ELR (cell line): ENCODE measurements around the gene CDC27.
A peak's percentile ranks its signal among the peaks of the same experiment; 100 is the strongest.
"Not testable (repeated sequence)": the region's sequence is repeated elsewhere in the genome, so short reads cannot be mapped to it uniquely, and the experiment has no call there.

ENCODE experiments used
- DNase-seq: peaks from one replicate; pipeline ENCODE4 v3.0.0-alpha.2; 2015; ENCODE audit warnings: low read depth

CDC27 gene

DNA sequence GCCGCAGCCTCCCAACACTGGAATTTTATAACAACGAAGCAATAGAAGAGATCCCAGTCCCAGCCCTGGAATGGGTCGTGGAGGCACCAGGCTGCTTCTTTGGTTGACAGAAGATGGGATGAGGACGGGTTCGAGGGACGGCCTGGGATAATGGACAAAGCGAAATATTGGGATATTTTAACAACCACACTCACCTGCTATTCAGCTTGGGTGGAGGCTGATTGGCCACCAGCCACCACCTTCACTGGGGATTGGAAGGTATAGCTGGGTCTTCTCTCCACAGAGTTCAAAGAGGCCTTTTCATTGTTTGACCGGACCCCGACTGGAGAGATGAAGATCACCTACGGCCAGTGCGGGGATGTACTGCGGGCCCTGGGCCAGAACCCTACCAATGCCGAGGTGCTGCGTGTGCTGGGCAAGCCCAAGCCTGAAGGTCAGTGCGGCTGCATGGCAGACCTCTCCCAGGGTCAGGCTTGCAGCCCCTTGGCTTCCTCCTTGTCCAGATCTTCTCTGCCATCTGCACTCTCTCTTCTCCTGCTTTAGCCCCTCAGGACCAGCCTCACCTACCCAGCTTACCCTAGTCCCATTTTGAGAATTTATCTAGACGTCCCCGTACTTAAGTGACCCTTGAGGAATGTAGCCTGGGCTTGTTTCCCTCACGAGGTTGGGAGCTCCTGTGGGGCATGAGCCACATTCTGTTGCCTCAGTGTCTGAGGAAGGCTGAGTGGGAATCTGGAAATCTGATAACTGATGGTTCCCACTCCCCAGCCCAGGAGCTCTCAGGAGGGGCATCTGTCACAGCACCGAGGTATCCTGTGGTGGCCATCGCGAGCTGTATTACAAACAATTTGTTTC is 30.8 kb upstream of the CDC27 start:
- no peak for DNase-seq

DNA sequence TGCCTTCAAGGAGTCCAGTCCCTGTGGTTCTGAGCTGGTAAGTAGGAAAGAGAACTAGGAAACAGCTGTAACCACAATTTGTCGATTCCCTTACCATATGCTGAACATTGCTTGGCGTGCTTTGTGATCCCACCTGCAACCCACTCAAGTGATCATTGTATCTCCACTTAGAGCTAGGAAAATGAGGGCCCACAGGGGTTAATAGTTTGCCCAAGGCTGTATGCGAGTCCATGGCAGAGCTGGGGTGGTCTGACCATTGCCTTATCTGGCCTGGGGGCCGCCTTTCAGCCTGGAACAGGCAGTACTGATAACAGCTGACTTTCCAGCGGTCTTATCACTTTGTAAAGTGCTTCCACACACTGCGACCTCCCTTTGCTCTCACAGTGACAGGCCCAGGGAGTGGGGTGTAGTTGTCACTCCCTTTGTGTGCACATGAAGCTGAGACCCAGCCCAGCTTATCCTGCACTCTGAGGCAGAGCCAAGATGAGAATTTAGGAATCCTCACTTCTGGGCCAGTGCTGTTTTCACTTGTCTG is 29.9 kb upstream of the CDC27 start:
- DNase-seq, result no peak

DNA sequence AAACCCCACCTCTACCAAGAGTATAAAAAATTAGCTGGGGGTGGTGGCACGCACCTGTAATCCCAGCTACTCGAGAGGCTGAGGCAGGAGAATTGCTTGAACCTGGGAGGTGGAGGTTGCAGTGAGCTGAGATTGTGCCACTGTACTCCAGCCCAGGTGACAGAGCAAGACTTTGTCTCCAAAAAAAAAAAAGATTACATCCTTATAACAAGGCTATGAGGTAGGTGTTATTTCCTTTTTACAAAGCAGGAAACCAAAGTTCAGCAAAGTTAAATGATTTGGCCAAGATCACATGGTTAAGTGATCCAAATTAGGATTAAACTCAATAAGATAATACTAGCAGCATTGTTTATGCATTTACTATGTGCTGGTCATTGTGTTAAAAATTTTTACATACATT is 28.2 kb upstream of the CDC27 start:
- DNase-seq, result not testable (repeated sequence)

DNA sequence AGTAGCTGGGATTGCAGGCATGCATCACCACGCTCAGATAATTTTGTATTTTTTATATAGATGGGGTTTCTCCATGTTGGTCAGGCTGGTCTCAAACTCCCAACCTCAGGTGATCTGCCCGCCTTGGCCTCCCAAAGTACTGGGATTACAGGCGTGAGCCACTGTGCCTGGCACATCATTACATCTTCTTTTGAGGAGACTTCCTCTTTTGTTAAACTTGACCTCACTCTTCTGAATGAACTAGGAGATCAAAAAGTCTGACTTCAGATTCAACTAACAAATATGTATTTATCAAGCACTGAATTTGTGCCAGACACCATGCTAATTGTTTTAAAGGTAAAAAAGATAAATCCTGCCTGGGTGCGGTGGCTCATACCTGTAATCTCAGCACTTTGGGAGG is 27.7 kb upstream of the CDC27 start:
- not testable (repeated sequence) for DNase-seq

DNA sequence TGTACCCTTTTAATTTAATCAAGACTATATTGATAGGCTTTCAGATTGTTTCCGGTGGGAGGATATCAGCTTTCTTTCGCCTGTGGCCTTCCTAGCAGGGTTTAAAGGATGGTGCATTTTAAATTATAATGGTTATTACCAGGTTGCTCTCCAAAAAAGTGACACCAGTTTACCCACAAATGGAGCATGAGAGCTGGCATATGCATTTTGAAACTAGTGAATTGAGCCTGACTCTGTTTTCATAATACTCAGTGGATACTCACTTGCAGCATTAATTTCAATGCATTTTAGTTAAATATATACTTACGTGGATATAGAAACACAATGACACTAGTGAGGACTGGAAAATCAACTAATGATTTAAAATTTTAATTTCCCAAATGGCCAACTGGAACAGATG is 25.8 kb upstream of the CDC27 start:
- no peak for DNase-seq

DNA sequence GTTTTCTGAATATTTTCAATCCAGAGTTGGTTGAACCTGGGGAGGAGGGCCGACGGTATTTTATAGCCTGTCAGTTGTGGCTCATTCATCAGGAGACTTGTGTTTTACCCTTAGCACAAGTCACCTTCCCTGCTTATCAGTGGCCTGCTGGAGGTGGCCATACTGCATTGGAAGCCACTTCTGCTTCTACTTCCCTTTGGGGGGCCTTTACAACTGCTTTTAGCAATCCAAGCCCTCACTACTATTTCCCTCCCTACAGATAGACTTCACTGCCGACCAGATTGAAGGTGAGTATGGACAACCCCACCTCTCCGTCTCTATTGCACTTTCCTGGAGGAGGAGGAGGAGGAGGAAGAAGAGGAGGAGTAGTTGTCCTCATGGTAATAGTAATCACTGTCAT is 24.4 kb upstream of the CDC27 start:
- DNase-seq, result no peak

DNA sequence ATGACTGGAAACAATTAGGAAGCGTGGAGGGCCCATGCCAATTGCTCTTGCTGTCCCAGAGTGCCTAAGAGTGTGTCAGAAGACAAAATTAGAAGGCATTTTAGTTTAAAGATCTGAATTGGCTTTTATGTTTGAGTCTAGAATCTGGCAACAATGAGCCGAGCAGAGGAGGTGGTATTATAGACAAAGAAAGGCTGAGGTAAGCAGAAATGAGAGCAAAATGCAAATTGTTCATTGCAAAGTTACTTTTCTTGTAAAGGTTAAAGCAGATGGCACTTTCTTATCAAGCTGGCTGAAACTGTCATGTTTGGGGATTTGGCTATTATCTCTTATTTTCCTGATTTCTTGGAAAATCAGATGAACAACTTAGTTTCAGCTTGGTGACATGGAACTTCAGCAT is 23.4 kb upstream of the CDC27 start:
- no peak for DNase-seq

DNA sequence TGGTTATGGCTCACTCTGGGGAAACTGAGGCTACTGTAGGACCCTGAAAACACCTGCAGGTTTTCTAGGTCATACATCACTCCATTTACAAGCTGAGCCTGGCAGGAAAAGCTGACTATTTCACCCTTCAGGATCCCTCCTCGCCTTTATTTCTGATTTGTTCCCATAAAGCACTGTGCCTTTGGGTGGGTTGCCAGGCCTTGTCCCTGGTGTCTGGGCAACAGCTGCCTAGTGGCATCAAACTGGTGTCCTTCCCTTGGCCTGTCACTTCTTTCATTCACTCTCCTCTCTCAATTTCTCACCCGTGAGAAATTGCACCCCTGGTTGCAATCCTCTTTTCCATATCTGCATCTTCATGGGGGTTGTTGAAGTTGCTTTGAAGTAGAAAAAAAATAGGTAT is 21.7 kb upstream of the CDC27 start:
- no peak for DNase-seq

DNA sequence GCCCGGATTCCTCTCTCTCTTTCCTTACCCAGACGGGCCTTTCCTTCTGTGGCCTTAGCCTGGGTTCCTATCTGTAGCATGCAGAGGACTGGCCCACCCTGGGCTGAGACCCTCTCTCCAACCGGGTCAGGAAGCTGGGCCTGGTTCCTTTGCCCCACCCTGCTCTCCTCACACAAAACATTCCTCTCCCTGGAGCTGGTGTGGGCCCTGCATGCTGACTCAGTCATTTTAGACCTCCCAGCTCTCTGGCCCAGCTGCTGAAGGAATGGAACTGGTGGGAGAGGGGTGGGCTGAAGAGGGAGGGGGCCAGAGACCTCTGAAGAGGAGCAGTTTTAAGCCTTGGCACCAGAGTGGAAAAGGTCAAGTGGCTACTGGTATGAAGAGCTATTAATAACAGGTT is 21.0 kb upstream of the CDC27 start:
- DNase-seq, result no peak

DNA sequence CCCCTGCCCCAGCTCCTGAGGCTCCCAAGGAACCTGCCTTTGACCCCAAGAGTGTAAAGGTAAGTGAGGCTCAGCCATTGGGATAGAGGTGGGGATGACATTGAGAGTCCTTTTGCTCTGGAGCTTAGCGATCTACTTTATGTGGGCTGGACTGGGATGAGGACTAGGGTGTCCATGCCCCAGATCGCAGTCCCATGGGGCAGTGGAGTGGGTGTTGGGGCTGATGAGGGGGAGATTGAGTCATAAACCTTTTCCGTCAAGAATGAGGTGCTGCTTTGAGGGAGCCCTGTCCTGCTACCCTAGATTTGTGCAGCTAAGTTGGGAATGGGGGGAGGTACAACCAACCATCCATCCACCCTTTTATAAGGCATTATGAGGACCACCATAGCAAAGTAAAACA is 20.4 kb upstream of the CDC27 start:
- no peak for DNase-seq

DNA sequence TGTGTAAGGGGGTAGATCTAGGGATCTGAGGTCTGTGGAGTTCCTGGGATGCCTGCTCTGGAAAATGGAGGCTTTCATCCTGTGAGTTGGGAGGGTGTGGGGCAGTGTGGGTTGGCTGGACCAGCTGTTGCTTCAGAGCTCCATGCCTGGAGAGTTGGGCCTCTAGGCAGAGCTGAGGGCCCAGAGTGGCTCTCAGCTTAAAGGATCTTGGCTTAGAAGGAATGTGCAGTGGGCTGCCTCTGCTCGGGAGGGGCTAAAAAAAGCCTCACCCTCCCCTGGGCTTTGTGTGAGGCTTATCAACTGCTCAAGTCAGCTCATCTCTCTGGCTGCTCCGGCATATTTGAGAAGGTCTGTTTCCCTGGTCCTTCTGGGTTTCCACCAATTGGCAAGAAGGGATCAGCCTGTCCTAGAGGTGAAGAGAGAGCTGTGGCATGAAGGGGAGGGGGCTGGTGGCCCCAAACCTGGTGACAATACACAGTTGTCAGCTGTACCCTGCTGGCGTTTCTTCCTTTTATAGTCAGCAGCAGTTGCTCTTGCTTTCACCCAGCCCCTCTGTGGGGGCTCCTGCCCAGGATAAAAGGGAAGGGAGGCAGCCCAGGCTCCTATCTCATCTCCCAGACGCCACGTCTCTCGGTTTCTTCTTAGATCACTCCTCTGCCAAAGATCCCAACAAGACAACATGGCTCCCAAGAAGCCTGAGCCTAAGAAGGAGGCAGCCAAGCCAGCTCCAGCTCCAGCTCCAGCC is 19.8 kb upstream of the CDC27 start, which contains the start of gene MYL4:
MYL4 (plus strand) TSS at position 605 of the 745 bp plus-strand sequence; CDS start at position 680, 75 bp downstream.
- DNase-seq, result no peak

DNA sequence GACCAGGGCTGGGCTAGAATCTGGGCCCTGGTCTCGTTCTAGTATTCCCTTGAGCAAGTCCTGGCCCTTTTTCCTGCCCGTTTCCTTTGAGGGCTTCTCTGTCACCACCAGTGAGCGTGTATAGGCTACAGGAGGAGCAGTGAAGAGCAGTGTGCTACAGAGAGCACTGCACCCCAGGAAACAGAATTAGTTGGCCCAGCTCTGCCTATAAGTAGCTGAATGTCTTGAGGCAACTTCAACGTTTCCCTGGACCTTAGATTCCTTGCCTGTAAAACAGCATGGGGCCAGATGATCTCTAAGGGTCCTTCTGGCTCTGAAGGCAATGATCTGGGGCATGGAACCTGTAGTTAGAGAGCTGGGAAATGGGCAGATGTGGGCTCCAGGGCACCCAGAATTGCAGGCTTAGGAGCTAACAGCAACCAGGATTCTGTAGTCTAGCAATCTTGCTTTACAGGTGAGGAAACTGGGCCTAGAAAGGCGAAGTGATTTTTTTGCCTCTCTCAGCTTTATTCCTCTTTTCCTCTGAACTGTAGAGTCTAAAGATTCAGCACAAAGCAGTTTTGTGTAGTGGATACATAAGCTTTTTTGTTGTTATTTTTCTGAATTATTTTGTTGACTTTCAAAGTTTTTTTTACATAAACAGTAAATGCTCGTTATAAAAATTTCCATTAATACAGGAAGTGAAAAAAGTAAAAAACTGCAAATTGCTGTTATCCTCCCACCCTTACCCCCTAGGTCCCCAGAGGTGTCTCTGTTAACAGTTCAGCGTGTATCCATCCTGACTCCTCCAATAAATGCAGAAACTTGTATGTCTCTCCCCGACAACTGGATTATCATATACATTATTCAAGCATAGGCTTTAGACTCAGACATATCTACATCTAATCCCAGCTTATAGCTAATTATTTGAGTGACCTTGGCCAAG is 18.3 kb upstream of the CDC27 start:
- no peak for DNase-seq

DNA sequence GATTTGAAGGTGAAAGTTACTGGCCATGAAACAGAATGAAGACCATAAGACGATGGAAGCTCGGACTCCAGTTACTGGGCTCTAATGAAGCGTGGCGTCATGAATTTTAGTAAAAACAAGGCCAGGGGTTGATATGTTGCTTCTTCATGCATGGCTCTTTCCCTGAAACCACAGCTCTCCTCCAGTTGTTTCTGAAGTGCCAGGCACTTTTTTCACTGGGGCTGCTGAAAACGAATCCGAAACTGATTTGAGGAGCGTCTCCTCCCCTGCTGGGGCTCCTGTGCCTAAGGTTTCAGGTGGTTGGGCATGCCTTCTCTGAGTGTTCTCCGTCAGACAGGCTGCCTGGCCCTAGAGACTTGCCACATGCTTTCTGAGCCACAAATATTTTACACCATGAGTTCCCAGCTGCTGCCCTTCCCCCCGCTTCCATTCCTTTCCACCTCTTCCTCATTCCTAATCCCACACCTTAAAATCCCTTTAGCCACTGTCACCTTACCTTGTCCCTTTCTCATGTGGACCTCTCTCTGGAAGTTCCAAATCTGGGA is 16.4 kb upstream of the CDC27 start:
- DNase-seq, result peak; percentile 35

DNA sequence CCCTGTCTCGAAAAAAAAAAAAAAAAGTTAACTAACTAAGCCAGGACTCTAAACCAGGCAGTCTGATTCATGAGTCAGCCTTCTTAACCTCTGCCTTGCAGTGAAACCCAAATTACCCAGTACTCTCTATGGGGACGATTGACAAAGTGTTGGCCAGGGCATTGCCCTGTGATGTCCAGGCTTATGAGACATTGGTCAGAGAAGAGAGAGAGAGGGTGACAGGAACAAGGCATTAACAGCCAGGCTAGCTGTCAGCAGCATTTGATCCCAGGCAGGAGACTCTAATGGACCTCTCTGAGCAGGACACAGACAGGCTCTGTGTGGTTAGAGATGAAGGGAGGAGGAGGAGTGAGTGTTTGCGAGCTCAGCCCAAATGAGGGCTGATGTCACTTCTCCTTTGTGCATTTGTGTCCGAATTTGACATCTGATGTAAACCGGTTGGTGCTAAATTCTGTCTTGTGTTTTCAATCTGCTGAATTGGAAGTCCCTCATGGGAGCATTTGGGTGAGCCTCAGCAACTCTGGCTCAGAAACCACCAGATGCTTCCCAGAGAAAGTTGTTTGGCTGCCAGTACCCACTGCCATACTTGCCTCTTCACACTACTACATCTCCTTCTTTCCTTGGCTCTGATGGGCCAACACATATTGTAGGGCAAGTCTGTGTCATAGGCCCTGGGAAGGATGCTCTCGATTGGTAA is 15.8 kb upstream of the CDC27 start:
- DNase-seq, result peak; percentile 42

DNA sequence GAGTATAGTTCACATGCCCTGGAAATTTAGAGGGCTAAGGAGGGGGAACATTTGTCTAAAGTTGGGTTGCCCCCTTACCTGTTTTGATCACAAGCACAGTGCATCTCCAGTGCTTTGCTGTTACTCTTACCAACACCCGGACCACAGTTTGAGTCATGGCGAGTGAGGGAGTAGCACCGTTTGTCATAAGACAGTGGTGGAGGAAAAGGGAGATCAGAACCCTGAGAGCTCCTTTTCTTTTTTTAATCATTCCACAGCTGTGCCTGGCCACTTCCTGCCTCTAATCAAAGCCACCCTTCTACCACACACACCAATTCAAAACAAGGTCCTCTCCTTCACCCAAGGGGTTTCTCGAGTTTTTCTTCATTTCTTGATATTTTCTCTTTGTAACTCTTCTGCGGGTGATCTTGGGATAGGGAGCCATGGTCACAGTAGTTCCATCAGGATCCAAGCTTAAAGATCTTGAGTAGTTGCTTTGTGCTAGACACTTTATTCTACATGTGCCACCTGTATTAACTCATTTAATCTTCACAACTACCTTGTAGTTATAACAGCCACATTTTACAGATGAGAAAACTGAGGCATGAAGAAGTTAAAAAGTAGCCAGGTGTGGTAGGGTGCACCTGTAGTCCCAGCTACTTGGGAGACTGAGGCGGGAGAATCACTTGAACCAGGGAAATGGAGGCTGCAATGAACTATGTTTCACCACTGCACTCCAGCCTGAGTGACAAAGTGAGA is 15.1 kb upstream of the CDC27 start:
- peak; percentile 63 for DNase-seq

DNA sequence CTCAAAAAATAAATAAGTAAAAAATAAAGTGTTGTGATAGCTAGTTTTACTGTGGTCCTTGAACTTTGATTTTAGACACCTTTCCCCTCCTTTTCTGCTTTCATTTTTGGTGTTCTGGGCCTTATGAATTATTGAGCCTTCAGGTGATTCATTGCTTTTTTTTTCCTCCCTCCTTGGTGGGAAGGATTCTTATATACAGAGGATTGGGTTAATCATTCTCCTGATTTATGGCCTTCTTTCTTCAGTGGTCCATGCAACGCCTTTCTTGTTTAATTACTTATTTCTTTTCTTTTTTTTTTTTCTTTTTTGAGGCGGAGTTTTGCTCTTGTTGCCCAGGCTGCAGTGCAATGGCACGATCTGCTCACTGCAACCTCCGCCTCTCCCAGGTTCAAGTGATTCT is 12.1 kb upstream of the CDC27 start:
- DNase-seq, result no peak

DNA sequence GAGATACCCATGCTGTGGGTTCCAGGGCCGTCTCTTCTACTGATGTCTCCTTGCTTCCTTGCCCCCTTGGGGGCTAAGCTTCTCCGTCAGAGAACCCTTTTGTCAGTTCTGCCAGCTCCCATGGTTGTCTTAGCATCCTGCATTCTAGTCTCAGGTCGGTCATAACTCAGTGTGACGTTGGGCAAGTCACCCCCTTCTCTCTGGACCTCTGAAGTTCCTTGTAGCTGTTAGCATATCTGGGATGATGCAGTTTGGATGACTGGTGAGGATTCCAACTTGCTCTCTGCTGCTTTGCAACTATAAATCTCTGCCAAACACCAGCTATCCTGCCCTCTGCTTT is 11.2 kb upstream of the CDC27 start:
- DNase-seq, result no peak

DNA sequence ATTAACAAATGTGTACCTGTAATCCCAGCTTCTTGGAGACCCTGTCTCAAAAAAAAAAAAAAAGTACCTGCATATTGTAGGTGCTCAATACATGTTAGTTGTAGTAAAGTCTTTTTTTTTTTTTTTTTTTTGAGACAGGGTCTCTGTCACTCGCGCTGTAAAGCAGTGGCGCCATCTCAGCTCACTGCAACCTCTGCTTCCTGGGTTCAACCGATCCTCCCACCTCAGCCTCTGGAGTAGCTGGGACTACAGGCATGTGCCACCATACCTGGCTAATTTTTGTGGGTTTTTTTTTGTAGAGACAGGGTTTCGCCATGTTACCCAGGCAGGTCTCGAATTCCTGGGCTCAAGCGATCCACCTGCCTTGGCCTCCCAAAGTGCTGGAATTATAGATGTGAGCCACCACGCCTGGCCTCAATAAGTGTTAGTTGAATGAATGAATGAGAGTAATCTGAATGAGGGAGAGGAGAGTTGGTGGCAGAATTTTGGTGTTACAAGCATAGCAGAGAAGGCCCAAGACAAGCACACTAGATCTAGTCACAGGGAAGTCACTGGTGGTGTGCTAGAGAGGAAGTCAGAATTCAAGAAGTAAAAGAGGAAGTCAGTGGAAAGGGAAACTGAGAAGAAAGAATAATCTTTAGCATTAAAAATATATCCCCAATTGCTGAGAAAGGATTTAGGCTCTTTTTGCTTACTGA is 10.7 kb upstream of the CDC27 start:
- DNase-seq, result no peak

DNA sequence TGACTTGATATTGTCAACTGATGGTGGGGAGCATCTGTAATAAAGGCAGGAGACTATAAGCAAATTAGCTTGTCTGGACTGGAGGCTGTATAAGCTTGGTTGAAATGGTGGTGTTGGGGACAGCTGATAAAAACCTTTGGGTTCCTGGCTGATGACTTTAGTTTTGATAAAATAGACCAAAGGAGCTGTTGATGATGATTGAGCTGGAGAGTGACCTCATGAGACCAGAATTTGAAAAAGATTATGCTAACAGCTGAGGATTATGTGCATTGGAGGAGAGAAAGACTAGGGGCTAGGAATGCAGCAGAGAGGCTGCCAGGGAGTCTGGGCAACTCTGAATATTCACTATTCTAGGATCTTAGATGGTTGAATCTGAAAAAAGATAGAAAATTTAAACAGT is 8.7 kb upstream of the CDC27 start:
- DNase-seq, result no peak

DNA sequence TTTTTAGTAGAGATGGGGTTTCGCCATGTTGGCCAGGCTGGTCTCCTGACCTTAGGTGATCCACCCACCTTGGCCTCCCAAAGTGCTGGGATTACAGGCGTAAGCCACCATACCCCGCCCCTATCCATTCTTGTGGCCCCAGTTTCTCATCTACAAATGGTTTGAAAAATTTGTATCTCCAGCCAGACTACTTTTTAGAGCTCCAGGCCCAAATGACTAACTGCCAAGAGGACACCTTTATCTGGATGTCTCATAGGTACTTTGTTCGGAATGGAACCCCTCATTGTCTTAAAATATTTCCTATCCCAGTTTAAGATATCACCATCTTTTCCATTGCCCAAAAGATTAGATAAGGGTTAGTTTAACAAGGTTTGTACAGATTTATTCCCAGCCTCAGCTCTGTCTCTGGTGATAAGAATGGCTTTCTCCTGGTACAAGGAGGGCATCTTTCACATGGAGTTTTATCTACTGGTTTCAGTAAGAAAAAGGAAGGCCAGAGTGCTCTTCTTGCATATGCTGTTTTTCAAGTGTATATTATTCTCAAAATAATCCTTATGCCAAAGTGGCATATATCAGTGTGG is 4.9 kb upstream of the CDC27 start:
- DNase-seq, result no peak
